ENCODE data around the gene DNAJC7. TPM values are rescaled to one million over a fixed set of nuclear protein-coding genes. Genes with fewer than 3 reads are reported as not detected.

DNAJC7 gene, protein sequence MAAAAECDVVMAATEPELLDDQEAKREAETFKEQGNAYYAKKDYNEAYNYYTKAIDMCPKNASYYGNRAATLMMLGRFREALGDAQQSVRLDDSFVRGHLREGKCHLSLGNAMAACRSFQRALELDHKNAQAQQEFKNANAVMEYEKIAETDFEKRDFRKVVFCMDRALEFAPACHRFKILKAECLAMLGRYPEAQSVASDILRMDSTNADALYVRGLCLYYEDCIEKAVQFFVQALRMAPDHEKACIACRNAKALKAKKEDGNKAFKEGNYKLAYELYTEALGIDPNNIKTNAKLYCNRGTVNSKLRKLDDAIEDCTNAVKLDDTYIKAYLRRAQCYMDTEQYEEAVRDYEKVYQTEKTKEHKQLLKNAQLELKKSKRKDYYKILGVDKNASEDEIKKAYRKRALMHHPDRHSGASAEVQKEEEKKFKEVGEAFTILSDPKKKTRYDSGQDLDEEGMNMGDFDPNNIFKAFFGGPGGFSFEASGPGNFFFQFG
- 10 to 100 TPM; 46.7 to 57.1 (median 49.6) TPM for total RNA-seq
- 10 to 100 TPM; 90.1 to 91.6 (median 90.1) TPM for polyA plus RNA-seq

DNA sequence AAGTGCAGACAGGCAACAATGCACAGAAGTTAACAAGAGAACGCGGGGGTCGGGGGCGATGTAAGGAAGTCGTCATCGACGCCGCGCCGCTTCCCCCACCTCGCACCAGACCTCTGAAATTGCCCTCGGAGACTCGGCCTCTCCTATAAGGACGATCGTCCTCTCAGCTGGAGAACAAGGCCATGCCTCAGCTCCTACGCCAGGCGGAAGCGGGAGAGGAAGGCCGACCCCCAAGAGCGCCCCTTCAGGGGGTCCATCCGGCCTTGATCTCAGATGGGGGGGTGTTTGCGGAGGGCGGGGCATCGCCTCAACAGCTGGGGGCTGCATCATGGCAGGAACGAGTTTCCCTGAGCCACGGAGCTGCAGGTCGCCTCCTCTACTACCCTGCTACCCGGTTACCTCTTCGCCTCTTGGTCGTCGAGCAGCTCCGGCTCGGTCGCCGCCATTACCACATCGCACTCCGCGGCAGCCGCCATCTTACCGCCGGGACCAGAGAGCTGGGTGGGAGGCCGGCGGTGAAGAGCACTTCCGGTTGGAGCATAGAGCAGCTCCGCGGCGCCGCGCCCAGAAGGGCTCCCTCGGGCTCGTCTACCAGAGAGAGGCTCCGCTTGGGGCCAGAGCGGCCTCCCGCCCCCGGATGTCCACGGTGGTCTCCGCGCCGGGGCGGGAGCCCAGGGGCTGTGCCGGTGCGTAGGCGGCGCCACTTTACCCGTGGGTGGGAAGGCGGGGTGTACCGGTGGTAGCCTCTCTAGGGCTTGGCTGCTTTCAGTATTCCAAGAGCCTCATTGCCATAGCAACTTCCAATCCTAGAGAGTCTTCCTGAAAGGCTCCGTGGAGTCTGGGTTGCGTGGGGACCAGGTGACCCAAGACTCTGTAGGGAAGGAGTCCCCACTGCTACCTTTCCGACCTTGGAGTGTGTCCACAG, at the start of gene DNAJC7:
Gene DNAJC7, minus strand, starts transcription at position 499 of the 925 bp plus-strand sequence. Its CDS starts 23 bp downstream, at position 476.
- peak; percentile 96 for DNase-seq
- Histone ChIP-seq H3K27me3 (no peaks in the 10 kb centered on the region), H3K9me3 (no peaks in the 10 kb centered on the region), H3K27ac (peak within 1 kb of the TSS; percentile 89 to 93 (median 92)), H3K36me3 (peaks cover under 1 to 9% (median 2%) of the 10 kb centered on the region in 4 donors), H3K4me1 (peaks cover 0 to 77% (median 61%) of the 10 kb centered on the region in 4 donors), H3K4me3 (peak within 1 kb of the TSS; percentile 53 to 90 (median 81))
- intact Hi-C loops (cut with DNase I), result loop anchor here (2.0 kb wide), 1 partner anchor 50 kb away; the partner anchor contains the start of gene CNP
- TF ChIP-seq POLR2A (IDR thresholded peaks at IDR 0.05) (peak; percentile 29 to 40), EP300 (IDR thresholded peaks at IDR 0.05) (no peak), POLR2AphosphoS5 (IDR thresholded peaks at IDR 0.05) (peak; percentile 45 to 81 (median 77))
- WGBS, 2 donors, result 0% methylated on average over 70 of the region's 70 CpGs

DNA sequence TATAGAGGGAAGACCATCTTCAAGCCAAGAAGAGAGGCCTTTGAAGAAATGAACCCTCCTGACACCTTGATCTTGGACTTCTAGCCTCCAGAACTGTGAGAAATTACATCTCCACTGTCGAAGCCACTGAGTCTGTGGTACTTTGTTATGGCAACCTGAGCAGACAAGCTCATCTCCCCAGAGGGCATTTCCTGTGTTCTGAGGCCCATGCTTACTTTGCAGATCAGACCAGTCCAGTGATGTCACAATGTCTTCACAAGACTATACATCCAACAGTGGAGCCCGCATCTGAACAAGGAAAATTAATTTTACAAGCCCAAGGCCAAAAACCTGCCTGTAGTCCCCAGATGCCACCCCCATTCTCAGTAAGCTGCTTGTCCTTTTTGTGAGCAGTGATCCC, 48.0 kb upstream of the DNAJC7 start:
- H3K4me1 ChIP-seq, result no peaks in the 10 kb centered on the region
- H3K27ac ChIP-seq, result no peak overlapping the region
- H3K36me3 ChIP-seq, result no peaks in the 10 kb centered on the region
- no peak for DNase-seq
- H3K9me3 ChIP-seq, result no peaks in the 10 kb centered on the region
- peaks cover 0 to 18% (median 0%) of the 10 kb centered on the region in 3 donors for H3K27me3 ChIP-seq
- H3K4me3 ChIP-seq, result no peak overlapping the region
- TF ChIP-seq POLR2A (IDR thresholded peaks at IDR 0.05) (no peak), EP300 (IDR thresholded peaks at IDR 0.05) (no peak), POLR2AphosphoS5 (IDR thresholded peaks at IDR 0.05) (no peak)
- TF ChIP-seq, protein P1, sequence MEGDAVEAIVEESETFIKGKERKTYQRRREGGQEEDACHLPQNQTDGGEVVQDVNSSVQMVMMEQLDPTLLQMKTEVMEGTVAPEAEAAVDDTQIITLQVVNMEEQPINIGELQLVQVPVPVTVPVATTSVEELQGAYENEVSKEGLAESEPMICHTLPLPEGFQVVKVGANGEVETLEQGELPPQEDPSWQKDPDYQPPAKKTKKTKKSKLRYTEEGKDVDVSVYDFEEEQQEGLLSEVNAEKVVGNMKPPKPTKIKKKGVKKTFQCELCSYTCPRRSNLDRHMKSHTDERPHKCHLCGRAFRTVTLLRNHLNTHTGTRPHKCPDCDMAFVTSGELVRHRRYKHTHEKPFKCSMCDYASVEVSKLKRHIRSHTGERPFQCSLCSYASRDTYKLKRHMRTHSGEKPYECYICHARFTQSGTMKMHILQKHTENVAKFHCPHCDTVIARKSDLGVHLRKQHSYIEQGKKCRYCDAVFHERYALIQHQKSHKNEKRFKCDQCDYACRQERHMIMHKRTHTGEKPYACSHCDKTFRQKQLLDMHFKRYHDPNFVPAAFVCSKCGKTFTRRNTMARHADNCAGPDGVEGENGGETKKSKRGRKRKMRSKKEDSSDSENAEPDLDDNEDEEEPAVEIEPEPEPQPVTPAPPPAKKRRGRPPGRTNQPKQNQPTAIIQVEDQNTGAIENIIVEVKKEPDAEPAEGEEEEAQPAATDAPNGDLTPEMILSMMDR (IDR thresholded peaks at IDR 0.05), result no peak
- 73 to 81% methylated on average over 2 of the region's 2 CpGs for WGBS, 2 donors
- intact Hi-C loops (cut with DNase I), result loop anchor here (5.0 kb wide), 1 partner anchor 38 kb away; no protein-coding TSS in a partner anchor

DNA sequence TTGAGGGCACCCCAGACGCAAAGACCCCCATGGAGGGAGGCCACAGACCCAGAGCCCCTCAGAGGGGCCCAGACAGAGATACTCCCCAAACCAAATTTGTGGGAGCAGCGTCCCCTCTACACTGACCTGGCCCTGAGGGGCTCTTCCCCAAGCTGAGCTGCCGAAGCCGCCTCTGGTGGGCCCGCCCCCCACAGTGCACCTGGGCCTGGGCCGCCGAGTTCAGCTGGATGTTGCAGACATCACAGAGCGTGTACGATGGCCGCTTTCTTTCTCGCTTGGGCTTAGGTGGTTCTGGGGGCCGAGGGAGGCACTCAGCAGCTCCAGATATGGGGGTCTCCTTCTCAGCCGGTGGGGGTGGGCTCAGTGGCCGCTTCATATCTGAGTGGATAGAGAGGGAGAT, 45.4 kb upstream of the DNAJC7 start:
- intact Hi-C loops (cut with DNase I), result no loop called here
- TF ChIP-seq EP300 (IDR thresholded peaks at IDR 0.05), result no peak
- TF ChIP-seq, protein P1 (IDR thresholded peaks at IDR 0.05), result no peak
- TF ChIP-seq POLR2AphosphoS5 (IDR thresholded peaks at IDR 0.05), result no peak
- no peak for TF ChIP-seq POLR2A (IDR thresholded peaks at IDR 0.05)
- 88 to 91% methylated on average over 14 of the region's 14 CpGs for WGBS, 2 donors
- Histone ChIP-seq H3K4me3 (no peak overlapping the region), H3K36me3 (no peaks in the 10 kb centered on the region), H3K27me3 (peaks cover 0 to 10% (median 0%) of the 10 kb centered on the region in 3 donors), H3K4me1 (no peaks in the 10 kb centered on the region), H3K27ac (no peak overlapping the region), H3K9me3 (no peaks in the 10 kb centered on the region)
- DNase-seq, result no peak

DNA sequence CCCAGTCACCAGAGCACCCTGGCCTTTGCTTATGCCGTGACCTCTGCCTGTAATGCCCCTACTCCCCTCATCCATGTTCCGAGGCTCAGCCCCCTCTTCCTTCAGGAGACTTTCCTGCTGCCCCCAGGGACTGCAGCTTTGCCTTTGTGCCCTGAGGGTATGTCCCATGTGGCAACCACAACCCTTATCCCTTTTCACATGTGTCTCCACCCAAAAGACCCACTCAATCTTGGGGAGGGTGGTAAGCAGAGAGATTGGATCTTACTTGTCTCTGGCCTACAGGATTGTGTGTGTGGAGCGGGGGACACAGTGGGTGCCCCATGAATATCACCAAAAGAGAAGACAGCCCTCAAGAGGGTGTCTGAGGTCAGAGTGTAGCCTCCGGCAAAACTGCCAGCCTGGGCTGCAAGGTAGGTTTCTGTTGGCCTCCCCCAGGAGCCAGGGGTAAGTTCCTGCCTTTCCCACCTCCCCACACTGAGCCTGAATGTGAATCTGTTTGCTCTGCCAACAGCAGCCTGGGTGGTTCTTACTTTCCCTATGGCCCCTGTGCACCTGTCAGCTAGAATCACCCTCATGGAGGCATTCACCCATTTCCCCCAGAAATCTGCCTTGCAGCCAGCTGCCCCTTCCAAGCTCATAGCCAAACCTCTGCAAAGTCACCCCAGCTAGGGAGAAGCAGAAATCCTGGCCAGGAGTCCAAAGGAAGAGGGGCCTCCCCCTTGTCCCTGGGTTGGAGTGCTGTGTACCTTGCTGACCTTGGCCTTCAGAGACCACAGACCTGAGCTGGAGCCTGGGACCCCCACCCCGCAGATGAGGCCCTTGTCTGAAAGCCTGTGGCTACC, 44.6 kb upstream of the DNAJC7 start:
- H3K4me1 ChIP-seq, result no peaks in the 10 kb centered on the region
- no peaks in the 10 kb centered on the region for H3K36me3 ChIP-seq
- peaks cover 0 to 6% (median 0%) of the 10 kb centered on the region in 3 donors for H3K27me3 ChIP-seq
- WGBS, 2 donors, result 72 to 73% methylated on average over 5 of the region's 5 CpGs
- DNase-seq, result no peak
- no peak overlapping the region for H3K4me3 ChIP-seq
- H3K9me3 ChIP-seq, result no peaks in the 10 kb centered on the region
- intact Hi-C loops (cut with DNase I), result no loop called here
- TF ChIP-seq POLR2A (IDR thresholded peaks at IDR 0.05) (no peak), POLR2AphosphoS5 (IDR thresholded peaks at IDR 0.05) (no peak), EP300 (IDR thresholded peaks at IDR 0.05) (no peak)
- TF ChIP-seq, protein P1 (IDR thresholded peaks at IDR 0.05), result no peak
- H3K27ac ChIP-seq, result no peak overlapping the region
